Fibroblast of skin of back (primary cell): ENCODE results near the gene NMNAT2.

Source experiments
- DNase-seq: peaks from one replicate; pipeline ENCODE4 v3.0.0-alpha.2; 2013

Gene NMNAT2

GRCh38 chr1:183365093-183365492 lies 53.1 kb downstream of the NMNAT2 start:
- DNase-seq: no peak

- no peak for DNase-seq
Observed at GRCh38 chr1:183363972-183364371, 54.2 kb downstream of the NMNAT2 start.

GRCh38 chr1:183361081-183361480 lies 57.1 kb downstream of the NMNAT2 start:
- DNase-seq: no peak

GRCh38 chr1:183360473-183360872 lies 57.7 kb downstream of the NMNAT2 start:
- no peak for DNase-seq

- DNase-seq: no peak
Observed at GRCh38 chr1:183356534-183357182, 61.5 kb downstream of the NMNAT2 start.

GRCh38 chr1:183355797-183356196 lies 62.4 kb downstream of the NMNAT2 start:
- DNase-seq: no peak

GRCh38 chr1:183355181-183355580 lies 63.0 kb downstream of the NMNAT2 start:
- DNase-seq: no peak

GRCh38 chr1:183353597-183353996 lies 64.6 kb downstream of the NMNAT2 start:
- peak; percentile 20 for DNase-seq

GRCh38 chr1:183349201-183349711 lies 68.9 kb downstream of the NMNAT2 start:
- DNase-seq: peak; percentile 84

GRCh38 chr1:183346276-183346732 lies 71.9 kb downstream of the NMNAT2 start:
- no peak for DNase-seq

- no peak for DNase-seq
Observed at GRCh38 chr1:183339556-183340167, 78.5 kb downstream of the NMNAT2 start.

- no peak for DNase-seq
Observed at GRCh38 chr1:183331091-183331742, 87.0 kb downstream of the NMNAT2 start.

GRCh38 chr1:183330335-183330734 lies 87.8 kb downstream of the NMNAT2 start:
- no peak for DNase-seq

- DNase-seq: no peak
Observed at GRCh38 chr1:183328371-183328770, 89.8 kb downstream of the NMNAT2 start.

GRCh38 chr1:183327434-183328290 lies 90.5 kb downstream of the NMNAT2 start:
- DNase-seq: peak; percentile 58

- peak; percentile 51 for DNase-seq
Observed at GRCh38 chr1:183323849-183324683, 94.1 kb downstream of the NMNAT2 start.

GRCh38 chr1:183319606-183320005 lies 98.6 kb downstream of the NMNAT2 start:
- no peak for DNase-seq

GRCh38 chr1:183319051-183319450 lies 99.1 kb downstream of the NMNAT2 start:
- DNase-seq: no peak

- peak; percentile 79 for DNase-seq
Observed at GRCh38 chr1:183318433-183318832, 99.7 kb downstream of the NMNAT2 start.

- peak; percentile 70 for DNase-seq
Observed at GRCh38 chr1:183315991-183316758, 102.0 kb downstream of the NMNAT2 start.

GRCh38 chr1:183313063-183313462 lies 105.1 kb downstream of the NMNAT2 start:
- DNase-seq: no peak
